ENCODE measurements around the gene MEOX1.

GRCh38 chr17:43613917-43614316, 47.8 kb downstream of the MEOX1 start:
- TF ChIP-seq CTCF (IDR thresholded peaks at IDR 0.05) (no peak), POLR2AphosphoS5 (IDR thresholded peaks at IDR 0.05) (no peak), POLR2A (IDR thresholded peaks at IDR 0.05) (no peak), EP300 (IDR thresholded peaks at IDR 0.05) (no peak)

Data from suprapubic skin (tissue), 4 donors.